Calu3 (cell line): Measurements from ENCODE around the gene EPHB2. TPM values are rescaled to one million over a fixed set of nuclear protein-coding genes. Genes with fewer than 3 reads are reported as not detected.

Experiments used
- BruUV-seq: library from RNA; stranded (reverse); fragments of 400-500 nt; replicated peaks from 2 replicates; lab custom pipeline; 2021; lab: Mats Ljungman, UMichigan
- CTCF ChIA-PET: fragments of 300-600 bp; sonication (Branson Sonifier 250); formaldehyde crosslinking; loops from one replicate; lab custom pipeline; 2022; ENCODE audit warnings: antibody characterized with exemption; lab: Charles Lee
- DNase-seq: peaks from one replicate; pipeline ENCODE4 v3.0.0; 2022
- H3K27ac Mint-ChIP-seq: one replicate; pipeline ENCODE4 v1.8.0; 2022; ENCODE audit warnings: mixed read lengths; ENCODE audit not compliant: unreplicated experiment
- H3K27me3 Mint-ChIP-seq: one replicate; pipeline ENCODE4 v1.8.0; 2022; ENCODE audit warnings: mixed read lengths; ENCODE audit not compliant: unreplicated experiment
- H3K36me3 Mint-ChIP-seq: one replicate; pipeline ENCODE4 v1.8.0; 2022; ENCODE audit warnings: mild to moderate bottlenecking, moderate library complexity, mixed read lengths; ENCODE audit not compliant: insufficient read depth, unreplicated experiment
- H3K4me1 Mint-ChIP-seq: one replicate; pipeline ENCODE4 v1.8.0; 2022; ENCODE audit warnings: mild to moderate bottlenecking, low read depth, mixed read lengths; ENCODE audit not compliant: unreplicated experiment
- H3K4me3 Mint-ChIP-seq: one replicate; pipeline ENCODE4 v1.8.0; 2022; ENCODE audit warnings: mild to moderate bottlenecking, low read depth, moderate library complexity, mixed read lengths; ENCODE audit not compliant: unreplicated experiment
- H3K9me3 Mint-ChIP-seq: one replicate; pipeline ENCODE4 v1.8.0; 2022; ENCODE audit warnings: low read depth, mixed read lengths; ENCODE audit not compliant: unreplicated experiment
- CTCF ChIP-seq: fragments of 200-600 bp; IDR thresholded peaks from one replicate; pipeline ENCODE4 v1.8.0; 2022; ENCODE audit warnings: antibody characterized with exemption; ENCODE audit not compliant: unreplicated experiment
- intact Hi-C: fragments of 100-400 bp; cut with micrococcal nuclease; formaldehyde crosslinking; loops from one replicate; pipeline ENCODE4 v1.10.0; 2022; ENCODE audit not compliant: unreplicated experiment
- total RNA-seq: library from RNA; stranded (reverse); gene quantifications from 2 replicates; pipeline ENCODE4 v1.2.3, GENCODE V29; 2022

Gene EPHB2
- total RNA-seq, 1 experiment from 2014 or later, result 19.3 TPM

- CTCF ChIA-PET, result no interaction called here
- DNase-seq, result no peak
- H3K27me3 Mint-ChIP-seq, result no peaks in the 10 kb centered on the region
- no peak overlapping the region for H3K4me3 Mint-ChIP-seq
- H3K27ac Mint-ChIP-seq, result no peak overlapping the region
- intact Hi-C loops, result no loop called here
- no TSS peak for BruUV-seq
- H3K4me1 Mint-ChIP-seq, result no peaks in the 10 kb centered on the region
- no peak for TF ChIP-seq CTCF
- H3K36me3 Mint-ChIP-seq, result peaks cover 4% of the 10 kb centered on the region
- H3K9me3 Mint-ChIP-seq, result no peaks in the 10 kb centered on the region
Measured at GRCh38 chr1:22868331-22868730, 157.7 kb downstream of the EPHB2 start.

- CTCF ChIA-PET, result no interaction called here
- H3K27me3 Mint-ChIP-seq, result no peaks in the 10 kb centered on the region
- H3K36me3 Mint-ChIP-seq, result peaks cover 4% of the 10 kb centered on the region
- H3K4me1 Mint-ChIP-seq, result no peaks in the 10 kb centered on the region
- intact Hi-C loops, result no loop called here
- no peaks in the 10 kb centered on the region for H3K9me3 Mint-ChIP-seq
- no peak for DNase-seq
- H3K4me3 Mint-ChIP-seq, result no peak overlapping the region
- no TSS peak for BruUV-seq
- H3K27ac Mint-ChIP-seq, result no peak overlapping the region
- no peak for TF ChIP-seq CTCF
Measured at GRCh38 chr1:22869325-22869724, 158.7 kb downstream of the EPHB2 start.

GRCh38 chr1:22870201-22870871 is 159.7 kb downstream of the EPHB2 start:
- no peaks in the 10 kb centered on the region for H3K27me3 Mint-ChIP-seq
- no peak for DNase-seq
- CTCF ChIA-PET, result no interaction called here
- BruUV-seq, result no TSS peak
- H3K9me3 Mint-ChIP-seq, result no peaks in the 10 kb centered on the region
- intact Hi-C loops, result no loop called here
- H3K4me3 Mint-ChIP-seq, result no peak overlapping the region
- peaks cover 4% of the 10 kb centered on the region for H3K36me3 Mint-ChIP-seq
- TF ChIP-seq CTCF, result no peak
- H3K4me1 Mint-ChIP-seq, result no peaks in the 10 kb centered on the region
- H3K27ac Mint-ChIP-seq, result no peak overlapping the region

- Mint-ChIP-seq H3K4me1 (no peaks in the 10 kb centered on the region), H3K36me3 (peaks cover 4% of the 10 kb centered on the region), H3K27me3 (no peaks in the 10 kb centered on the region), H3K9me3 (no peaks in the 10 kb centered on the region), H3K4me3 (no peak overlapping the region), H3K27ac (no peak overlapping the region)
- BruUV-seq, result no TSS peak
- intact Hi-C loops, result no loop called here
- CTCF ChIA-PET, result interaction anchor here (0.8 kb wide), 1 partner anchor 35 kb away, joined by 3 read pairs; no protein-coding TSS in a partner anchor
- DNase-seq, result no peak
- no peak for TF ChIP-seq CTCF
Measured at GRCh38 chr1:22872981-22873664, 162.5 kb downstream of the EPHB2 start.
